Hepatocyte (in vitro differentiated cells): ENCODE measurements around the gene VPS4A. TPM values are rescaled to one million over a fixed set of nuclear protein-coding genes. Genes with fewer than 3 reads are reported as not detected.

ENCODE experiments used
- DNase-seq: peaks from one replicate; pipeline ENCODE4 v3.0.0-alpha.2; 2016; ENCODE audit warnings: low spot score
- H2AFZ ChIP-seq: fragments of 200-600 bp; sonication (generic); 2 replicates; pipeline ENCODE4 v1.6.0; 2016; ENCODE audit warnings: antibody characterized with exemption, mild to moderate bottlenecking
- H3K27ac ChIP-seq: fragments of 200-600 bp; sonication (generic); 2 replicates; pipeline ENCODE4 v1.5.1; 2016; ENCODE audit warnings: mild to moderate bottlenecking
- H3K27me3 ChIP-seq: fragments of 200-600 bp; sonication (generic); 2 replicates; pipeline ENCODE4 v1.6.1; 2016
- H3K36me3 ChIP-seq: fragments of 200-600 bp; sonication (generic); replicated peaks from 2 replicates; pipeline ENCODE4 v1.5.1; 2016; ENCODE audit warnings: low read depth; ENCODE audit not compliant: insufficient read depth
- H3K4me1 ChIP-seq: fragments of 200-600 bp; sonication (generic); 2 replicates; pipeline ENCODE4 v1.5.1; 2016; ENCODE audit warnings: mild to moderate bottlenecking, moderate library complexity; ENCODE audit not compliant: insufficient read depth
- H3K4me2 ChIP-seq: fragments of 200-600 bp; sonication (generic); 2 replicates; pipeline ENCODE4 v1.6.0; 2016
- H3K4me3 ChIP-seq: fragments of 200-600 bp; sonication (generic); 2 replicates; pipeline ENCODE4 v1.5.1; 2016; ENCODE audit warnings: mild to moderate bottlenecking
- H3K79me2 ChIP-seq: fragments of 200-600 bp; sonication (generic); 2 replicates; pipeline ENCODE4 v1.6.0; 2017; ENCODE audit warnings: mild to moderate bottlenecking
- H3K9me2 ChIP-seq: fragments of 200-600 bp; sonication (generic); replicated peaks from 2 replicates; pipeline ENCODE4 v1.6.0; 2017; ENCODE audit warnings: mild to moderate bottlenecking; ENCODE audit not compliant: insufficient read depth
- H3K9me3 ChIP-seq: fragments of 200-600 bp; sonication (generic); 2 replicates; pipeline ENCODE4 v1.5.1; 2016; ENCODE audit warnings: low read depth, mild to moderate bottlenecking
- H4K20me1 ChIP-seq: fragments of 200-600 bp; sonication (generic); 2 replicates; pipeline ENCODE4 v1.6.0; 2016; ENCODE audit warnings: mild to moderate bottlenecking; ENCODE audit not compliant: insufficient read depth, poor library complexity, severe bottlenecking
- EZH2 ChIP-seq: fragments of 200-600 bp; sonication (generic); IDR thresholded peaks from 2 replicates; pipeline ENCODE4 v1.6.1; 2016; ENCODE audit warnings: antibody characterized with exemption, mild to moderate bottlenecking, borderline replicate concordance
- EZH2phosphoT487 ChIP-seq: fragments of 200-600 bp; sonication (generic); IDR thresholded peaks from one replicate; pipeline ENCODE4 v1.6.1; 2018; ENCODE audit warnings: antibody characterized with exemption, mild to moderate bottlenecking, low read depth, moderate library complexity; ENCODE audit not compliant: unreplicated experiment, severe bottlenecking
- WGBS: methylation state at CpG from one replicate; pipeline ENCODE4 v1.1.6; 2016; ENCODE audit warnings: low lambda C conversion rate; ENCODE audit errors: missing lambda C conversion rate; 5-methylcytosine and 5-hydroxymethylcytosine counted together
- polyA plus RNA-seq: library from polyadenylated mRNA; unstranded; fragments of >200 nt; fragmentation: Nextera tagmentation; extraction: Ambion mirVana; gene quantifications from 2 replicates; pipeline ENCODE4 v1.2.1, GENCODE V29; 2016
- total RNA-seq: library from RNA; depleted of rRNA; stranded (reverse); fragments of >200 nt; gene quantifications from 2 replicates; pipeline ENCODE4 v1.2.3, GENCODE V29; 2014
- TF ChIP-seq, protein P1 (sequence below): fragments of 200-600 bp; sonication (generic); IDR thresholded peaks from 2 replicates; pipeline ENCODE4 v1.5.1; 2016; ENCODE audit warnings: antibody characterized with exemption, mild to moderate bottlenecking; ENCODE audit not compliant: poor library complexity

VPS4A gene
- total and polyA plus RNA-seq, 2 experiments from 2014 or later = 19.9 to 36.9 TPM

- no peaks in the 10 kb centered on the region for H3K9me2 ChIP-seq
- H3K36me3 ChIP-seq = no peaks in the 10 kb centered on the region
- no peaks in the 10 kb centered on the region for H3K27me3 ChIP-seq
- no peak for TF ChIP-seq EZH2
- TF ChIP-seq, protein P1, sequence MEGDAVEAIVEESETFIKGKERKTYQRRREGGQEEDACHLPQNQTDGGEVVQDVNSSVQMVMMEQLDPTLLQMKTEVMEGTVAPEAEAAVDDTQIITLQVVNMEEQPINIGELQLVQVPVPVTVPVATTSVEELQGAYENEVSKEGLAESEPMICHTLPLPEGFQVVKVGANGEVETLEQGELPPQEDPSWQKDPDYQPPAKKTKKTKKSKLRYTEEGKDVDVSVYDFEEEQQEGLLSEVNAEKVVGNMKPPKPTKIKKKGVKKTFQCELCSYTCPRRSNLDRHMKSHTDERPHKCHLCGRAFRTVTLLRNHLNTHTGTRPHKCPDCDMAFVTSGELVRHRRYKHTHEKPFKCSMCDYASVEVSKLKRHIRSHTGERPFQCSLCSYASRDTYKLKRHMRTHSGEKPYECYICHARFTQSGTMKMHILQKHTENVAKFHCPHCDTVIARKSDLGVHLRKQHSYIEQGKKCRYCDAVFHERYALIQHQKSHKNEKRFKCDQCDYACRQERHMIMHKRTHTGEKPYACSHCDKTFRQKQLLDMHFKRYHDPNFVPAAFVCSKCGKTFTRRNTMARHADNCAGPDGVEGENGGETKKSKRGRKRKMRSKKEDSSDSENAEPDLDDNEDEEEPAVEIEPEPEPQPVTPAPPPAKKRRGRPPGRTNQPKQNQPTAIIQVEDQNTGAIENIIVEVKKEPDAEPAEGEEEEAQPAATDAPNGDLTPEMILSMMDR = peak; percentile 11
- peaks cover 8% of the 10 kb centered on the region for H3K4me1 ChIP-seq
- H3K9me3 ChIP-seq = no peaks in the 10 kb centered on the region
- H3K27ac ChIP-seq = peak overlapping the region; percentile 87
- H3K4me3 ChIP-seq = peak overlapping the region; percentile 91
- peak overlapping the region; percentile 83 for H3K4me2 ChIP-seq
- peak; percentile 63 for DNase-seq
- 6% methylated on average over 25 of the region's 59 CpGs for WGBS
- H4K20me1 ChIP-seq = peaks cover 14% of the 10 kb centered on the region
- H3K79me2 ChIP-seq = peaks cover 42% of the 10 kb centered on the region
- H2AFZ ChIP-seq = peak overlapping the region; percentile 80
These were observed 610 bp downstream of the VPS4A start for GRCh38 chr16:69311533-69312387.

GRCh38 chr16:69313469-69313868, 2.3 kb downstream of the VPS4A start:
- H3K27me3 ChIP-seq = no peaks in the 10 kb centered on the region
- no peaks in the 10 kb centered on the region for H3K36me3 ChIP-seq
- WGBS = 97% methylated on average over 5 of the region's 5 CpGs
- no peak overlapping the region for H3K27ac ChIP-seq
- H3K4me3 ChIP-seq = no peak overlapping the region
- no peak for DNase-seq
- H4K20me1 ChIP-seq = peaks cover 14% of the 10 kb centered on the region
- TF ChIP-seq EZH2phosphoT487 (no peak), EZH2 (no peak)
- TF ChIP-seq, protein P1 = no peak
- no peak overlapping the region for H2AFZ ChIP-seq
- H3K4me1 ChIP-seq = peaks cover 8% of the 10 kb centered on the region
- H3K9me2 ChIP-seq = no peaks in the 10 kb centered on the region
- no peak overlapping the region for H3K4me2 ChIP-seq
- peaks cover 42% of the 10 kb centered on the region for H3K79me2 ChIP-seq
- no peaks in the 10 kb centered on the region for H3K9me3 ChIP-seq

- peaks cover 8% of the 10 kb centered on the region for H3K4me1 ChIP-seq
- H3K4me3 ChIP-seq = no peak overlapping the region
- H3K4me2 ChIP-seq = no peak overlapping the region
These were observed 3.4 kb downstream of the VPS4A start for GRCh38 chr16:69314534-69314933.

More at GRCh38 chr16:69314534-69314933, 3.4 kb downstream of the VPS4A start:
- 90% methylated on average over 11 of the region's 11 CpGs for WGBS
- Histone ChIP-seq H2AFZ (no peak overlapping the region), H3K27ac (no peak overlapping the region), H3K9me3 (no peaks in the 10 kb centered on the region), H3K79me2 (peaks cover 42% of the 10 kb centered on the region), H3K9me2 (no peaks in the 10 kb centered on the region), H3K27me3 (no peaks in the 10 kb centered on the region), H4K20me1 (peaks cover 14% of the 10 kb centered on the region), H3K36me3 (no peaks in the 10 kb centered on the region)
- DNase-seq = no peak
- TF ChIP-seq EZH2phosphoT487 = no peak
- no peak for TF ChIP-seq EZH2
- TF ChIP-seq, protein P1 = no peak
